ENCODE measurements around the gene TSPAN14. TPM values are rescaled to one million over a fixed set of nuclear protein-coding genes. Genes with fewer than 3 reads are reported as not detected.
A peak's percentile ranks its signal among the peaks of the same experiment; 100 is the strongest.

TSPAN14 gene
- total and polyA plus RNA-seq, 2 of the 13 experiments (the other 11 are each of a cell fraction or from before 2014, with no cell fraction given) = 24.1 to 80.6 TPM

DNA sequence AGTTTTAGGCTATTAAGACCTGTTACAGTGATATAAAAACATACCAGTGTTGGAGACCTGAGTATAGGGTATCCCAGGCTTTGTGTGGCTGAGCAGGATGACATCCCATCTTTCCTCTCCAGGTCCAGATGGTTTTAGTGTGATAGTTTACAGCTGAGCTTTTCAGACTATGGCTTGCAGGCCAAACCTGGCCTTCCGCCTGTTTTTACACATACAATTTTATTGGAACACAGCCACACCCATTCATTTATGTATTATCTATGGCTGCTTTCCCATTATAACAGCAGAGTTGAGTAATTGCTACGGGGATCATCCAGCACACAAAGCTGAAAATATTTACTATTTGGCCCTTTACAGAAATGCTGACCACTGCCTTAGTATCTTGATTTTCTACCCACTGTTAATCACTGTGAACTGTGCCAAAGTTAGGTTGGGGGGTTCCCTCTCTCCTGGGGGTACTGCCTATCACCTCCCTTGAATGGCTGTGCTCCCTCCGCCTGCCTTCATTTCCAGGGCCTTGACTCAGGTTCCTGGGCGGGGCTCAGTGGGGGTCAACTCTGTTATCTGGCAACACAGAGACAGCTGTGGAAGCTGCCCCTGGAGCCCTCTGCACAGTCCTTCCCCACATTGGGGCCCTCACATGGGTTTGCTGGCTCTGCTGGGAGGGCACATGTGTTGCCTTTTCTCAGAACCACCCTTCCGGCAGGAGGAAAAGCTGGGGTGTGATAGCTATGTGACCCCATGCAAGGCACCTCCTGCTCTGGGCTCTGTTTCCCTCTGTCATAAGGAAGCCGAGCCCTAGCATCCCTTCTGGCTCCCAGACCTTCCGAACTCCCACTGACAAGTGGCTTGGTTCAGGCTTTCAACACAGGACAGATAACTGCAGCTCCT is 43.3 kb downstream of the TSPAN14 start (continued):
- TF ChIP-seq, protein P1, sequence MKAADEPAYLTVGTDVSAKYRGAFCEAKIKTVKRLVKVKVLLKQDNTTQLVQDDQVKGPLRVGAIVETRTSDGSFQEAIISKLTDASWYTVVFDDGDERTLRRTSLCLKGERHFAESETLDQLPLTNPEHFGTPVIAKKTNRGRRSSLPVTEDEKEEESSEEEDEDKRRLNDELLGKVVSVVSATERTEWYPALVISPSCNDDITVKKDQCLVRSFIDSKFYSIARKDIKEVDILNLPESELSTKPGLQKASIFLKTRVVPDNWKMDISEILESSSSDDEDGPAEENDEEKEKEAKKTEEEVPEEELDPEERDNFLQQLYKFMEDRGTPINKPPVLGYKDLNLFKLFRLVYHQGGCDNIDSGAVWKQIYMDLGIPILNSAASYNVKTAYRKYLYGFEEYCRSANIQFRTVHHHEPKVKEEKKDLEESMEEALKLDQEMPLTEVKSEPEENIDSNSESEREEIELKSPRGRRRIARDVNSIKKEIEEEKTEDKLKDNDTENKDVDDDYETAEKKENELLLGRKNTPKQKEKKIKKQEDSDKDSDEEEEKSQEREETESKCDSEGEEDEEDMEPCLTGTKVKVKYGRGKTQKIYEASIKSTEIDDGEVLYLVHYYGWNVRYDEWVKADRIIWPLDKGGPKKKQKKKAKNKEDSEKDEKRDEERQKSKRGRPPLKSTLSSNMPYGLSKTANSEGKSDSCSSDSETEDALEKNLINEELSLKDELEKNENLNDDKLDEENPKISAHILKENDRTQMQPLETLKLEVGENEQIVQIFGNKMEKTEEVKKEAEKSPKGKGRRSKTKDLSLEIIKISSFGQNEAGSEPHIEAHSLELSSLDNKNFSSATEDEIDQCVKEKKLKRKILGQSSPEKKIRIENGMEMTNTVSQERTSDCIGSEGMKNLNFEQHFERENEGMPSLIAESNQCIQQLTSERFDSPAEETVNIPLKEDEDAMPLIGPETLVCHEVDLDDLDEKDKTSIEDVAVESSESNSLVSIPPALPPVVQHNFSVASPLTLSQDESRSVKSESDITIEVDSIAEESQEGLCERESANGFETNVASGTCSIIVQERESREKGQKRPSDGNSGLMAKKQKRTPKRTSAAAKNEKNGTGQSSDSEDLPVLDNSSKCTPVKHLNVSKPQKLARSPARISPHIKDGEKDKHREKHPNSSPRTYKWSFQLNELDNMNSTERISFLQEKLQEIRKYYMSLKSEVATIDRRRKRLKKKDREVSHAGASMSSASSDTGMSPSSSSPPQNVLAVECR (CRISPR knock-in tag; IDR thresholded peaks at IDR 0.05; ENCODE audit: borderline replicate concordance) = peak; percentile 38; the same call in 1 of the 2 replicates
- TF ChIP-seq, protein P2, sequence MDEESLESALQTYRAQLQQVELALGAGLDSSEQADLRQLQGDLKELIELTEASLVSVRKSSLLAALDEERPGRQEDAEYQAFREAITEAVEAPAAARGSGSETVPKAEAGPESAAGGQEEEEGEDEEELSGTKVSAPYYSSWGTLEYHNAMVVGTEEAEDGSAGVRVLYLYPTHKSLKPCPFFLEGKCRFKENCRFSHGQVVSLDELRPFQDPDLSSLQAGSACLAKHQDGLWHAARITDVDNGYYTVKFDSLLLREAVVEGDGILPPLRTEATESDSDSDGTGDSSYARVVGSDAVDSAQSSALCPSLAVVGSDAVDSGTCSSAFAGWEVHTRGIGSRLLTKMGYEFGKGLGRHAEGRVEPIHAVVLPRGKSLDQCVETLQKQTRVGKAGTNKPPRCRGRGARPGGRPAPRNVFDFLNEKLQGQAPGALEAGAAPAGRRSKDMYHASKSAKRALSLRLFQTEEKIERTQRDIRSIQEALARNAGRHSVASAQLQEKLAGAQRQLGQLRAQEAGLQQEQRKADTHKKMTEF (CRISPR knock-in tag; IDR thresholded peaks at IDR 0.05) = no peak
- TF ChIP-seq, protein P3, sequence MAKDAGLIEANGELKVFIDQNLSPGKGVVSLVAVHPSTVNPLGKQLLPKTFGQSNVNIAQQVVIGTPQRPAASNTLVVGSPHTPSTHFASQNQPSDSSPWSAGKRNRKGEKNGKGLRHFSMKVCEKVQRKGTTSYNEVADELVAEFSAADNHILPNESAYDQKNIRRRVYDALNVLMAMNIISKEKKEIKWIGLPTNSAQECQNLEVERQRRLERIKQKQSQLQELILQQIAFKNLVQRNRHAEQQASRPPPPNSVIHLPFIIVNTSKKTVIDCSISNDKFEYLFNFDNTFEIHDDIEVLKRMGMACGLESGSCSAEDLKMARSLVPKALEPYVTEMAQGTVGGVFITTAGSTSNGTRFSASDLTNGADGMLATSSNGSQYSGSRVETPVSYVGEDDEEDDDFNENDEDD (CRISPR knock-in tag; IDR thresholded peaks at IDR 0.05; ENCODE audit: borderline replicate concordance) = no peak
- TF ChIP-seq, protein P4, sequence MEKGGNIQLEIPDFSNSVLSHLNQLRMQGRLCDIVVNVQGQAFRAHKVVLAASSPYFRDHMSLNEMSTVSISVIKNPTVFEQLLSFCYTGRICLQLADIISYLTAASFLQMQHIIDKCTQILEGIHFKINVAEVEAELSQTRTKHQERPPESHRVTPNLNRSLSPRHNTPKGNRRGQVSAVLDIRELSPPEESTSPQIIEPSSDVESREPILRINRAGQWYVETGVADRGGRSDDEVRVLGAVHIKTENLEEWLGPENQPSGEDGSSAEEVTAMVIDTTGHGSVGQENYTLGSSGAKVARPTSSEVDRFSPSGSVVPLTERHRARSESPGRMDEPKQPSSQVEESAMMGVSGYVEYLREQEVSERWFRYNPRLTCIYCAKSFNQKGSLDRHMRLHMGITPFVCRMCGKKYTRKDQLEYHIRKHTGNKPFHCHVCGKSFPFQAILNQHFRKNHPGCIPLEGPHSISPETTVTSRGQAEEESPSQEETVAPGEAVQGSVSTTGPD (CRISPR knock-in tag; IDR thresholded peaks at IDR 0.05) = no peak
- TF ChIP-seq KDM3A (CRISPR knock-in tag; IDR thresholded peaks at IDR 0.05; ENCODE audit: low read depth) = no peak
- TF ChIP-seq, protein P5, sequence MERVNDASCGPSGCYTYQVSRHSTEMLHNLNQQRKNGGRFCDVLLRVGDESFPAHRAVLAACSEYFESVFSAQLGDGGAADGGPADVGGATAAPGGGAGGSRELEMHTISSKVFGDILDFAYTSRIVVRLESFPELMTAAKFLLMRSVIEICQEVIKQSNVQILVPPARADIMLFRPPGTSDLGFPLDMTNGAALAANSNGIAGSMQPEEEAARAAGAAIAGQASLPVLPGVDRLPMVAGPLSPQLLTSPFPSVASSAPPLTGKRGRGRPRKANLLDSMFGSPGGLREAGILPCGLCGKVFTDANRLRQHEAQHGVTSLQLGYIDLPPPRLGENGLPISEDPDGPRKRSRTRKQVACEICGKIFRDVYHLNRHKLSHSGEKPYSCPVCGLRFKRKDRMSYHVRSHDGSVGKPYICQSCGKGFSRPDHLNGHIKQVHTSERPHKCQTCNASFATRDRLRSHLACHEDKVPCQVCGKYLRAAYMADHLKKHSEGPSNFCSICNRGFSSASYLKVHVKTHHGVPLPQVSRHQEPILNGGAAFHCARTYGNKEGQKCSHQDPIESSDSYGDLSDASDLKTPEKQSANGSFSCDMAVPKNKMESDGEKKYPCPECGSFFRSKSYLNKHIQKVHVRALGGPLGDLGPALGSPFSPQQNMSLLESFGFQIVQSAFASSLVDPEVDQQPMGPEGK (CRISPR knock-in tag; IDR thresholded peaks at IDR 0.05) = peak; percentile 75
- TF ChIP-seq ZFP90 (CRISPR knock-in tag; IDR thresholded peaks at IDR 0.05; ENCODE audit: borderline replicate concordance) = no peak
- TF ChIP-seq, protein P6, sequence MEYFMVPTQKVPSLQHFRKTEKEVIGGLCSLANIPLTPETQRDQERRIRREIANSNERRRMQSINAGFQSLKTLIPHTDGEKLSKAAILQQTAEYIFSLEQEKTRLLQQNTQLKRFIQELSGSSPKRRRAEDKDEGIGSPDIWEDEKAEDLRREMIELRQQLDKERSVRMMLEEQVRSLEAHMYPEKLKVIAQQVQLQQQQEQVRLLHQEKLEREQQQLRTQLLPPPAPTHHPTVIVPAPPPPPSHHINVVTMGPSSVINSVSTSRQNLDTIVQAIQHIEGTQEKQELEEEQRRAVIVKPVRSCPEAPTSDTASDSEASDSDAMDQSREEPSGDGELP (IDR thresholded peaks at IDR 0.05; ENCODE audit: borderline replicate concordance, low read depth) = peak; percentile 53; the same call in 1 of the 2 replicates
- TF ChIP-seq, protein P7, sequence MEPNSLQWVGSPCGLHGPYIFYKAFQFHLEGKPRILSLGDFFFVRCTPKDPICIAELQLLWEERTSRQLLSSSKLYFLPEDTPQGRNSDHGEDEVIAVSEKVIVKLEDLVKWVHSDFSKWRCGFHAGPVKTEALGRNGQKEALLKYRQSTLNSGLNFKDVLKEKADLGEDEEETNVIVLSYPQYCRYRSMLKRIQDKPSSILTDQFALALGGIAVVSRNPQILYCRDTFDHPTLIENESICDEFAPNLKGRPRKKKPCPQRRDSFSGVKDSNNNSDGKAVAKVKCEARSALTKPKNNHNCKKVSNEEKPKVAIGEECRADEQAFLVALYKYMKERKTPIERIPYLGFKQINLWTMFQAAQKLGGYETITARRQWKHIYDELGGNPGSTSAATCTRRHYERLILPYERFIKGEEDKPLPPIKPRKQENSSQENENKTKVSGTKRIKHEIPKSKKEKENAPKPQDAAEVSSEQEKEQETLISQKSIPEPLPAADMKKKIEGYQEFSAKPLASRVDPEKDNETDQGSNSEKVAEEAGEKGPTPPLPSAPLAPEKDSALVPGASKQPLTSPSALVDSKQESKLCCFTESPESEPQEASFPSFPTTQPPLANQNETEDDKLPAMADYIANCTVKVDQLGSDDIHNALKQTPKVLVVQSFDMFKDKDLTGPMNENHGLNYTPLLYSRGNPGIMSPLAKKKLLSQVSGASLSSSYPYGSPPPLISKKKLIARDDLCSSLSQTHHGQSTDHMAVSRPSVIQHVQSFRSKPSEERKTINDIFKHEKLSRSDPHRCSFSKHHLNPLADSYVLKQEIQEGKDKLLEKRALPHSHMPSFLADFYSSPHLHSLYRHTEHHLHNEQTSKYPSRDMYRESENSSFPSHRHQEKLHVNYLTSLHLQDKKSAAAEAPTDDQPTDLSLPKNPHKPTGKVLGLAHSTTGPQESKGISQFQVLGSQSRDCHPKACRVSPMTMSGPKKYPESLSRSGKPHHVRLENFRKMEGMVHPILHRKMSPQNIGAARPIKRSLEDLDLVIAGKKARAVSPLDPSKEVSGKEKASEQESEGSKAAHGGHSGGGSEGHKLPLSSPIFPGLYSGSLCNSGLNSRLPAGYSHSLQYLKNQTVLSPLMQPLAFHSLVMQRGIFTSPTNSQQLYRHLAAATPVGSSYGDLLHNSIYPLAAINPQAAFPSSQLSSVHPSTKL (CRISPR knock-in tag; IDR thresholded peaks at IDR 0.05) = no peak
- TF ChIP-seq, protein P8, sequence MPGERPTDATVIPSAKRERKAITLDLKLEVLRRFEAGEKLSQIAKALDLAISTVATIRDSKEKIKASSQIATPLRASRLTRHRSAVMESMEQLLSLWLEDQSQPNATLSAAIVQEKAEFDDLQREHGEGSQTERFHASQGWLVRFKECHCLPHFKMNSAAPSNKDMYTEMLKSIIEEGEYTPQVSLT (CRISPR knock-in tag; IDR thresholded peaks at IDR 0.05; ENCODE audit: borderline replicate concordance, low read depth) = no peak
